Right forelimb (tissue), 1 donor: ENCODE measurements around the gene AKAP5.
A peak's percentile ranks its signal among the peaks of the same experiment; 100 is the strongest.
"Not testable (repeated sequence)": the region's sequence is repeated elsewhere in the genome, so short reads cannot be mapped to it uniquely, and the experiment has no call there.

ENCODE experiments used
- DNase-seq: peaks from one replicate; pipeline ENCODE4 v3.0.0-alpha.2; 2018

Gene AKAP5

DNA sequence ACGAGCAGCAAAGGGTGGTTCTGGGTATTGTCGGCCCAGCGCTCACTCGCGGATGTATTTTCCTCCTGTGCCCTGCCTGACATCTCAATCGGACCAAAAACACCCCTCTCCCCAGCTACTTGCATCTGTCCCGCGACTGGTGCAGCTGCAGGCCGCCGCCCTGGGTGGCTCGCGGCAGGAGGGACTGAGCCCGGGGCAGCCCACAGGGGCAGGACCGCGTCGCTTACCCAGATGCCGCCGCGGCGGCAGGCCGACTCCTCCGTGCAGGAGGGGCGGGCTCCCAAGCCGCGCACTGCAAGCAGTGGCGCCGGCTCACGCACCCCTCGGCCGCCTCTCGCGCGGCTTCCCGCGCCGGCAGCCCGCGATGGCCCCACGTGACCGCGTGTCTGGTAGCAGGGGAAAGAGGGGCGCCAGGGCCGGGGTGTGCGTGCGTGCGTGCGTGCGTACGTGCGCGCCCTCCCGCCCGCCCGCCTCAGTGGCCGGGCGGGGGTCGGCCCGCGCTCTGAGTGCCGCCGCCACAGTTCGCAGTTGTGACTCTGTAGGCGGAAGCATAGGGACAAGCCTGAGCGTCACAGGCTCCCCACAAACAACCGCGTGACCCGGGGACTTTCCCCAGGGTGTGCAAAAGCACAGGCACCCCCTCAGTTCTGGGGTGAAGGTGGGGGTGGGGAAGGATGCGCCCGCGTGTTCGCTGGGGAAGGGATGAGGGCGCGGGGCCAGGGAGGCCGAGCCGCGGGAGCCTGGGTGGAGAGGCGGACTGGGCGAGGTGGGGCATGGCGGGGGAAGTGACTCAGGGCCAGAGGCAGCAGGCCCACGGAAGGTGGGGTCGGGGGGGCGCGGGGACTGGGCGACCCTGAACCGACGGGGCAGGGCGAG lies 38.4 kb downstream of the AKAP5 start, which contains the start of gene ZBTB25:
TSS of gene ZBTB25 (minus strand) at position 405 of the 876 bp plus-strand sequence. CDS start 13,305 bp downstream, outside the sequence.
- peak; percentile 93 for DNase-seq

DNA sequence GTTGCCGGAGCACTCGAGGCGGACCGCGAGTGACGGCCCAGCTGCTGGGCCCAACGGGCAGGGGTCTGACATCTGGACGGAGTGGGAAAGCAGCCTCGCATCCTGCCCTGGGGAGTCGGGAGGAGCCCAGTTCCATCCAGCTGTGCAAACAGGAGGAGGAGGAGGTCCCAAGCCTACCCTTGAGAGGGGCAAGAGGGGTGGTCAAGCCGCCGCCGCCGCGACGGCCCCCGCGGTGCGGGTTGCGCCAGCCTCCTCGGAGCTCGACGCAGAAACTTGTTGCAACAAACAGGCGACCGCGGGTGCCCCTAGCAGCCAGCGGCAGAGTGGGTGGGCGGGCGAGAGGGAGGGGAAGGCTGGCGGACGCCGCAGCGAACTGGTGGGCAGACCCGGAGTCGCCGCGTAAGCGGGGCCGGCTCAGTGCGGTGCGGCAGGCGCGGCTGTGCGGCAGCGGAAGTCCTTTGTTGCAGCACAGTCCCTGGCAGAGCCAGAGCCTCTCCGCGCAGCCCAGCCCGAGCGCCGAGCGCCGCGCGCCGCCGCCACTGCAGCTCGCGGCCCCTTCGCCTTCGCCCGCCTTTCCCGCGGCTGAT lies 39.1 kb downstream of the AKAP5 start, which contains the start of gene ZBTB1:
TSS of gene ZBTB1 (plus strand) at position 461 of the 587 bp plus-strand sequence. CDS start 16,735 bp downstream, outside the sequence.
- DNase-seq, result peak; percentile 92

DNA sequence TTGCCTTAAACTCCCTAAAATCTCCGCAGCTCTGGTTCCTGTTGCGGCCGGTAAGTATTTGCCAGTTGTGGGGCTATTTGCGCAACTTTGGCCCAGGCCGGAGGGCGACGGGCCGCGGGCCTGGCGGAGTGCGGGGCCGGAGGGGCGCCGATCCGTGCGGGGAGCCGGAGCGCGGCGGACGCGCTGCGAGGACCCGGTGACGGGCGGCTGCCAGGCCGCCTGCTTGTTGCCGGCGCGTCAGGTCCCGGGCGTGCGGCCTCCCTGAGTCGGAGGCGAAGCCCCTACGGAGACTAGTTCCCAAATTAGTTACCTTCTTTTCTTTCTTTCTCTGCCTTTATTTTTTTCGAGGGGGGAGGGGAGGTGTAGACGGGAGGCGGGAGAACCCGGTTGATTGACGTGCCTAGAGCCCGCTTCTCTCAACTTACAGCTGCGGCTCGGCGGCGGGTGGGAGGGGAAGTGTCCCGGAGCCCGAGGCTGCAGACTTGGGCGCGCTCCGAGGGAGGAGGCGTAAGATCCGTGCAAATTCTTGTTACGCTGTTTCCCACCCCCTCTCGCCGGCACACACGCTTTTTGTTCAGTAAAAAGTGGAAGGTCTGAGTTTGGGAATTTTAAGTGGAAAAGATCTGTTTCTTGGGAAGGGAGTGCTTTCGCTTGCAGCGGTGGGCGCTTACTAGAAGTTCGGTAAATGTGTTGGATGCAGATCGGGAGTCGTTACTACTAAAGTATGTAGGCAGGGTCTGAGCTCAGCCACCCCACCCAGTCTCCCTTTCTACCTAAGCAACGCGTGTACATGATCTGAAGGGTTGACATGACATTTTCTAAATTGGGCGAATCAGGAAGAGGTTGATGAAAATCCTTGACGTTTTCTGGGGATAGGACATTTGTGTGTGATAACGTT lies 39.8 kb downstream of the AKAP5 start:
- DNase-seq, result peak; percentile 92

DNA sequence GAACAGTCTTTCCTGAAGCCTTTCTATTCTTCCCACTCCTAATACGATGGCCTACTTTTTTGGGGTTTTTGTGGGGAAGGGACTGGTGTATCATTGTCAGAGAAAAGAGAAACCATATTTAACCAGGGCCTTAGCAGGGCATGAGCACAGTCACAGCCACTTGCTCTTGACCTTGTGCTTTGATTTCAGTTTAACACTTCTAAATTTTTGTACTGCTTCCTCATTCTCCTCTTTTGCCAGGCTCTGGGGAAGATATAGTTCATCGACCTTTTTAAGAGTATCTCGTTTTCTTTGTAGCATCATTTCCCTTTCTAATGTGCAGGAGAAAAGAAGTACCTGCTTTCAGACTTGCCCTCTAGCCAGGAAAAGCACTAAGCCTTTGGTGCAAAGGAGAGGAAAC lies 41.4 kb downstream of the AKAP5 start:
- DNase-seq, result no peak

DNA sequence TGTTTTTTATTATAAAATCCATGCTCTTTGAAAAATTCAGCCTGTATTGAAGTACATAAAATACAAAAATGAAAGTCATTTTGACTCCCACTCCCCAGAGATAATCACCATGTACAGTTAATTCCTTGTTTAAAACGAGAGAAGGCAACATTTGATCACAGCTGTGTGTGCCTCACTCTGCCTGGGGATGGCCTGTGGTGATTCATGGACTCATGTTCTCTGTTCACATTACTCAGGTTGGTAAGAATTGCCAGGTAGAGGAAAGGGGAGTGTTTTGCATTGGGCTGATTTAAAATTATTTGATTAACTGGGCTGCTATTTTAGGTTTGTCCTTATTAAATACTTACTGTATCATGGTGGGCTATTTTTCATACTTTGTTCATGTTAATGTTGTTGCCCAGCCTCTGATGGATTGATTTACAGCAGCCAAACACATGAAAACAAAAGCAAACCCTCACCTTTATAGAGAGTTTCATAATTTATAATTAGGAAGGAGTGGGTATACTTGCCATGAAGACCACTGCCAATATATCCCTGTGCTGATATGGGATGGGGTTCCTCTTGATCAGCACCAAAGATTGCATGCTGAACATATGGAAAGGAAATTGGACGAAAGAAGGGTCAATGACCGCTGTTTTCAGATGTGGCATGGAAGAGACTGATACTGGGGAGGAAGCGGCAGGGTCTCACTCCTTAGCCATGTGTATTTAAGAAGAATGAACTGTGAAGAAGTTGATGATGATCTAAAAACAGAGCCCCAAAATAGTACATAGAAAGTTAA lies 42.3 kb downstream of the AKAP5 start:
- DNase-seq, result no peak

DNA sequence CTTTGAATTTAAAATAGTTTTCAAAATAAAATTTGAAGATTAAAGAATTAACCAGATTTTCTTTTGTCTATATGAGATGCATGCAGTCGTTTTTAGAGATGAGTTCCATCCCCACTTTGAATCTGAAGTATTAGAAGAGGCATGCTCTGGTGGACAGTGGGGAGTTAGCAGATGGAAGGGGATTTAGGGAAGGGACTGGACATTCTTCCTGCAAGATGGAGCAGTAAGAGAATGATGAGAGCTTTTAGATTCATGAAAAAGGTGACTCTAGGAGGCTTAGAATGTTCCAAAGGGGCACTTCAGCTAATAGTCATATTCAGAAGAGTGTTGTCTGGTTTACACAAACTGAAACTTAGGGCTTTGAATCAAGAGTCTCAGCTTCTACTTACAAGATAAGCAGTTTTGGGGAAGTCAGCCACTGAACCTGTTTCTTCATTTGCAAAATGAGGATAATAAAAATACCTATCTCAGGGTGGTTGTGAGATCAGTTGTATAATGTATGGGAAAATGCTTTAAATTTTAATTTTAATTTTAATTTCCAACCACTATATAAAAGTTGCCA lies 43.0 kb downstream of the AKAP5 start:
- no peak for DNase-seq

DNA sequence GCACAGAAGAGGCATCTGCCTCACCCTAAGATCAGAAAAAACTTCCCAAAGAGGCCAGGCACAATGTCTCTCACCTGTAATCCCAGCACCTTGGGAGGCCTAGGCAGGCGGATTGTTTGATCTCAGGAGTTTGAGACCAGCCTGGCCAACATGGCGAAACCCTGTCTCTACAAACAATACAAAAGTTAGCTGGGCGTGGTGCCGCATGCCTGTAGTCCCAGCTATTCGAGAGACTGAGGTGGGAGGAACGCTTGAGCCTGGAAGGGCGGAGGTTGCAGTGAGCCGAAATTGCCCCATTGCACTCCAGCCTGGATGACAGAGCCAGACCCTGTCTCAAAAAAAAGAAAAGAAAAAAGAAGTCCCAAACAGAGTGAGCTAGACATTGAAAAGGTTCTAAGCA lies 43.7 kb downstream of the AKAP5 start:
- no peak for DNase-seq

DNA sequence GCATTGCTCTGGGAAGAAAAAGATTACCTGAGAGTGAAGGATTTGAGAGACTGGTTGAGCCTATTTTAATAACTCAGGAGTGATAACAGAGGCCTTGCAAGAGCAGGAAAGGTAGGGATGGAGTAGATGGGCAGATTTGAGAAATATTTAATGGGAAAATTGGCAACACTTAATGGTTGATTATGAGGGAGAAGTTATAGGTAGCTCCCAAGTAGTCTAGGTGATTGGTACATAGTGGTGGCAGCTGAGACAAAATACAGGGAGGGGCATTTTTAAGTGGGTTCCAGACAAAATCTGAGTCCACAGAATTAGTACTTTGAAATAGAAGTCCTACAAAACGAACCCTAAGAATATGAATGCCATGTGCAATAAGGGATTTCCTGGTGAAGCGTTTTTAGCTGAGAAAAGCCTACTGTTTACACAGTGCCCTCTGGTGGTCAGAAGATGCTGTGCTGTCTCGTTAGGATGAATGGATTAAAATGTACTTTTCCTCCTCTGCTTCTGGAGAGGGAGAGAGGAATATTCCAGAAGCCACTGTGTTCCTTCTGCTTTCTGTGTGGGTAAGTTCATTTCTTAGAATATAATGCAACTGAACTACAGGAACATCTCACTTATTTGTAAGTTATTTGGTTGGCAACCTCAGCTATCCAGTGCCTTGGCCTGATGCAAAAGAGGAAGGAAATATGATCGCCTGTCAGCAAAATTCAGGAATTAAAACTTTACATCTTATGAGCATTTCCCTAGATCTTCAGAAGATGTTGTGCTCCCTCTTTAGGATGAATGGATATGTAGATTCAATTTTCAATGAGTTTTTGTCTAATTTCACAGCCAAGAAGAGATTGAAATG lies 45.7 kb downstream of the AKAP5 start:
- no peak for DNase-seq

DNA sequence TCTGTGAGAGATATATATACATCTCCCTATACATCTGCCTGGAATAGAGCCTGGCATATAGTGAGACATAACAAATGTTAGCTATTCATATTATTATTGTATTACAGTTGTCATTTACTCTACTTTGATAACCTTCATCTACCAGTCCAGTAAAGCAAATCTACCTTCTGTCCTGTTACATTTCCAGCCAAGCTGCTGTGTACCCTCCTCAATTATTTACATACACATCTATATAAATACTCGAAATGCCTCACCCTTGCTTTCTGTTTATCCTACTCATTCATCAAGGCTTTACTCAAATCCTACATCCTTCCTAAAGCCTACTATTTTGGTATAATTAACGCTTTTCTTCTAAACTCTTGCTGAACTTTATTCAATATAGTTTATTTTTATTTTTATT lies 48.0 kb downstream of the AKAP5 start:
- no peak for DNase-seq

DNA sequence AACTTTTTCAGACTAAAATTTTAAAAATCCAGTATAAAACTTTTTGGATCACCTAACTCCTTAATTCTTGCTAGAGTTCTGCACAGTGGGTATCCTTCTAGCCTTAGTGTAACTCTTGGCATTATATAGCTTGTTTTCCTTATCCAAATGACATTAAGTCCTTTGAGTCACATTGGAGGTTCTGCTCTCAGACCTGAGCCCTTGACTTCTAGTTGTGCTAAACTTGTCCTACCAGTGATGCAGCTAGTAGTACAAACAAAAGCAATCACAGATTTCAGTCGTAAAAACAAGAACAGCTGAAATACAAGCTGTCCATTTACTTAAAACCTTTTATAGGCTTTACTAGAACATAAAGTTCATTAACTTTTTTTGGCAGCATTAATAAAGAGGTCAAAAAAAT lies 49.8 kb downstream of the AKAP5 start:
- DNase-seq, result no peak

DNA sequence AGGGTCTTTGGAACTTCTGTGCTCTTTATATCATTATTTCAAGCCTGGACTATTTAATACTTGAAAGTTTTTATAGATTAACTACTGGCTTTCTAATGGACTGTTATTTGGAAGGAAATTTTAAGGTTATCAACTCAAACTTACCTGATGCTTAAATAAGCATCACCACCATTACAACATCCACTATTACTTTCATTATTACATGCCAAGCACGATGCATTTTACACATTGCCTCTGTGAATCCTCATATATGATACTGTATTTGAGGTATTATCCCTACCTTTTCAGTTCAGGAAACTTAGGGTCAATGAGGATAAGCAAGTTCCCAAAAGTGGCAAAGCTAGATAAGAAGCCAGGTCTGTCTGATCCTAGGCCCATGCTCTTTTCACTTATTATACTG lies 51.7 kb downstream of the AKAP5 start:
- DNase-seq, result no peak

DNA sequence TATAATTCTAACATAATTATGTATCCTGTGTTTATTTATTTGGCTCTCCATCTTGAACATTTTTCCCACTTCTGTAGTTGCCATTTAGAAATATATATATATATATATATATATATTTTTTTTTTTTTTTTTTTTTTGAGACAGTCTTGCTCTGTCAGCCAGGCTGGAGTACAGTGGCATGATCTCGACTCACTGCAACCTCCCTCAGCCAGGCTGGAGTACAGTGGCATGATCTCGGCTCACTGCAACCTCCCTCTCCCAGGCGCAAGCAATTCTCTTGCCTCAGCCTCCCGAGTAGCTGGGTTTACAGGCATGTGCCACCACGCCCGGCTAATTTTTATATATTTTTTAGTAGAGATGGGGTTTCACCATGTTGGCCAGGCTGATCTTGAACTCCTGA lies 52.4 kb downstream of the AKAP5 start:
- DNase-seq, result not testable (repeated sequence)

DNA sequence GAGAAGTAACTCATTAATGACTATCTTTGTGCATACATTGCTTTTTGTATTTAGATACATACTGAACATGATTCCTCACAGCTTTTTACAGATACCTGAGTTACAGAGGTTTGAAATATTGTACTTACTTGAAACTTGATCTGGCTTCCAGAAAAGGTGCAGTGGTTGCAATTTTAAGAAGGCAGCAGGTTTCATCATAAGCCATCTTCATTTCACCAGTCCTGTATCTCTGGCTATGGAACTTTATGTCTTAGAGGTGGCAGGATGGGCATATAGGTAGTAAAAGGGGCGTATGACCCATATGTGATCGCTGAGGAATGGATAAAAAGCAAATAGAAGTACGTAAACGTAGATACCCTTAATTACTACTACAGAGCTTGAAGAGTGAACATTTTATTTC lies 52.9 kb downstream of the AKAP5 start:
- no peak for DNase-seq

DNA sequence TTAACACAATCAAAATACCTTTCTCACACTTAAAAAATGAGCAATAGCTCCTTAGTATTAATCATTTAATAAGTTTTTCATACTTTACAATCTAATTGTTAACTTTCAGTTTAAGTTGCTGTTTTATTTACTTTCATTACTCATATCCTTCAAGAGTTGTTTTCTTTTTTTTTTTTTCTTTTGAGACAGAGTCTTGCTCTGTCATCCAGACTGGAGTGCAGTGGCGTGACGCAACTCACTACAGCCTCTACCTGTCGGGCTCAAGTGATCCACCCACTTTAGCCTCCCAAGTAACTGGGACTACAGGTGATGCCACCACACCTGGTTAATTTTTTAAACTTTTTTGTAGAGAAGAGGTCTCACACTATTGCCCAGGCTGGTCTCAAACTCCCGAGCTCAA lies 55.4 kb downstream of the AKAP5 start:
- no peak for DNase-seq

DNA sequence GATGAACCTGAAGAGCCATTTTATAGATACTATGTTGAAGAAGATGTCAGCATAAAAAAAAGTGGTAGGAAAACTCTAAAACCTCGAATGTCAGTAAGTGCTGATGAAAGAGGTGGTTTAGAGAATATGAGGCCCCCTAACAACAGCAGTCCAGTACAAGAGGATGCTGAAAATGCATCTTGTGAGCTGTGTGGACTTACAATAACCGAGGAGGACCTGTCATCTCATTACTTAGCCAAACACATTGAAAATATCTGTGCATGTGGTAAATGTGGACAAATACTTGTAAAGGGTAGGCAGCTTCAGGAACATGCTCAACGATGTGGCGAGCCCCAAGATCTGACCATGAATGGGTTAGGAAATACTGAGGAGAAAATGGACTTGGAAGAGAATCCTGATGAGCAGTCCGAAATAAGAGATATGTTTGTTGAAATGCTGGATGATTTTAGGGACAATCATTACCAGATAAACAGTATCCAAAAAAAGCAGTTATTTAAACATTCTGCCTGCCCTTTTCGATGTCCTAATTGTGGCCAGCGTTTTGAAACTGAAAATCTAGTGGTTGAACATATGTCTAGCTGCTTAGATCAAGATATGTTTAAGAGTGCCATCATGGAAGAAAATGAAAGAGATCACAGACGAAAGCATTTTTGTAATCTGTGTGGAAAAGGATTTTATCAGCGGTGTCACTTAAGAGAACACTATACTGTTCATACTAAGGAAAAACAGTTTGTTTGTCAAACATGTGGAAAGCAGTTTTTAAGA lies 57.5 kb downstream of the AKAP5 start:
- no peak for DNase-seq
